OCI-LY1 (cell line): ENCODE measurements around the gene CXCL6.

Experiments
- EZH2 ChIP-seq: fragments of 200-600 bp; sonication (generic), shearing (Covaris generic); IDR thresholded peaks from 2 replicates; pipeline ENCODE4 v1.8.0; 2017; ENCODE audit warnings: borderline replicate concordance, mixed run types, mild to moderate bottlenecking, antibody characterized with exemption, low read length, moderate library complexity, mixed read lengths
- TF ChIP-seq, protein P1 (sequence below): fragments of 200-600 bp; sonication (generic), shearing (Covaris generic); IDR thresholded peaks from 2 replicates; pipeline ENCODE4 v1.5.1; 2017; ENCODE audit warnings: mild to moderate bottlenecking, antibody characterized with exemption, low read length, moderate library complexity, mixed read lengths

DNA sequence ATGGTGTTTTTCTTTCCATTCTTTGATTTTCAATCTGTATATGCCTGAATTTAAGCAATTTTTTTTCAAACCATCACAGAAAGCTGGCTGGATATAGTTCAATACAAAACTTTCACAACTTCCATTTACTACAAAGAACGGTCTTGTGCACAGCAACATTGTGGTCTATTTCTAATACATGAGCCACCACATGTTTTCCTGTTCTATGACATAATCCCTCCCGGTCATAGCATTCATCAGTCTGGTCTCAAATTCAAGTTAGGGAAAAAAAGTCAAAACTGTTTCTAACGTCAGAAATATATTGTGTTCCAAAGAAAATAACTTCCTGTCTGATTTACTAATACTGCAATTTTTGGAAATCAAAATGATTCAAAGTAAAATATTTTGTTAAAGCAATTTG is 7.5 kb upstream of the CXCL6 start:
- TF ChIP-seq, protein P1, sequence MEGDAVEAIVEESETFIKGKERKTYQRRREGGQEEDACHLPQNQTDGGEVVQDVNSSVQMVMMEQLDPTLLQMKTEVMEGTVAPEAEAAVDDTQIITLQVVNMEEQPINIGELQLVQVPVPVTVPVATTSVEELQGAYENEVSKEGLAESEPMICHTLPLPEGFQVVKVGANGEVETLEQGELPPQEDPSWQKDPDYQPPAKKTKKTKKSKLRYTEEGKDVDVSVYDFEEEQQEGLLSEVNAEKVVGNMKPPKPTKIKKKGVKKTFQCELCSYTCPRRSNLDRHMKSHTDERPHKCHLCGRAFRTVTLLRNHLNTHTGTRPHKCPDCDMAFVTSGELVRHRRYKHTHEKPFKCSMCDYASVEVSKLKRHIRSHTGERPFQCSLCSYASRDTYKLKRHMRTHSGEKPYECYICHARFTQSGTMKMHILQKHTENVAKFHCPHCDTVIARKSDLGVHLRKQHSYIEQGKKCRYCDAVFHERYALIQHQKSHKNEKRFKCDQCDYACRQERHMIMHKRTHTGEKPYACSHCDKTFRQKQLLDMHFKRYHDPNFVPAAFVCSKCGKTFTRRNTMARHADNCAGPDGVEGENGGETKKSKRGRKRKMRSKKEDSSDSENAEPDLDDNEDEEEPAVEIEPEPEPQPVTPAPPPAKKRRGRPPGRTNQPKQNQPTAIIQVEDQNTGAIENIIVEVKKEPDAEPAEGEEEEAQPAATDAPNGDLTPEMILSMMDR = no peak
- TF ChIP-seq EZH2 = no peak
